Ascending aorta (tissue), 2 donors: ENCODE results near the gene DAO. TPM values are rescaled to one million over a fixed set of nuclear protein-coding genes. Genes with fewer than 3 reads are reported as not detected.

Experiments
- DNase-seq, 2 donors: peaks; one replicate each; pipeline ENCODE4 v3.0.0-alpha.2; 2019; ENCODE audit warnings: low spot score in 2 of 2
- H3K27ac ChIP-seq, 2 donors: fragments of 200-600 bp; sonication (generic); one replicate each; pipeline ENCODE4 v1.5.1; 2016 to 2017; ENCODE audit warnings: mild to moderate bottlenecking in 1 of 2
- H3K27me3 ChIP-seq: fragments of 200-600 bp; sonication (generic); one replicate; pipeline ENCODE4 v1.5.1; 2017
- H3K36me3 ChIP-seq, 2 donors: fragments of 200-600 bp; sonication (generic); one replicate each; pipeline ENCODE4 v1.5.1; 2016
- H3K4me1 ChIP-seq, 2 donors: fragments of 200-600 bp; sonication (generic); one replicate each; pipeline ENCODE4 v1.5.1; 2016 to 2017; ENCODE audit warnings: mild to moderate bottlenecking in 1 of 2
- H3K4me3 ChIP-seq, 2 donors: fragments of 200-600 bp; sonication (generic); one replicate each; pipeline ENCODE4 v1.5.1; 2016 to 2017; ENCODE audit warnings: mild to moderate bottlenecking in 1 of 2
- H3K9me3 ChIP-seq, 2 donors: fragments of 200-600 bp; sonication (generic); one replicate each; pipeline ENCODE4 v1.5.1; 2016
- CTCF ChIP-seq, 3 experiments: fragments of 200-600 bp in 2 of 3; fragments of 450-650 bp in 1 of 3; sonication (generic) in 2 of 3; IDR thresholded peaks; one replicate each; pipeline ENCODE4 v1.5.1; 2016 to 2019; ENCODE audit warnings: antibody characterized with exemption in 3 of 3, mild to moderate bottlenecking in 1 of 3, moderate library complexity in 1 of 3
- intact Hi-C: fragments of 100-400 bp; cut with DNase I; formaldehyde crosslinking; loops from one replicate; pipeline ENCODE4 v1.15.1; 2023
- total RNA-seq: library from RNA; depleted of rRNA; stranded (reverse); fragments of >200 nt; gene quantifications from one replicate; pipeline ENCODE4 v1.1.0, GENCODE V29; 2016

The DAO gene
- total RNA-seq, 1 donor from 2014 or later = not detected

- Histone ChIP-seq H3K27ac (no peak overlapping the region), H3K9me3 (no peaks in the 10 kb centered on the region), H3K27me3 (no peaks in the 10 kb centered on the region), H3K36me3 (no peaks in the 10 kb centered on the region), H3K4me1 (no peaks in the 10 kb centered on the region), H3K4me3 (no peak overlapping the region)
- no peak for DNase-seq
- intact Hi-C loops = no loop called here
- TF ChIP-seq CTCF (IDR thresholded peaks at IDR 0.05) = no peak
Measured at GRCh38 chr12:108896336-108896735, 16.4 kb downstream of the DAO start.

- Histone ChIP-seq H3K9me3 (no peaks in the 10 kb centered on the region), H3K4me3 (no peak overlapping the region), H3K27ac (no peak overlapping the region), H3K36me3 (no peaks in the 10 kb centered on the region), H3K27me3 (no peaks in the 10 kb centered on the region), H3K4me1 (no peaks in the 10 kb centered on the region)
- DNase-seq = no peak
- intact Hi-C loops = no loop called here
- no peak for TF ChIP-seq CTCF (IDR thresholded peaks at IDR 0.05)
Measured at GRCh38 chr12:108896817-108897216, 16.9 kb downstream of the DAO start.

GRCh38 chr12:108899145-108899544, 19.3 kb downstream of the DAO start:
- Histone ChIP-seq H3K4me3 (no peak overlapping the region), H3K9me3 (no peaks in the 10 kb centered on the region), H3K4me1 (no peaks in the 10 kb centered on the region), H3K27ac (no peak overlapping the region), H3K36me3 (no peaks in the 10 kb centered on the region), H3K27me3 (no peaks in the 10 kb centered on the region)
- intact Hi-C loops = no loop called here
- DNase-seq = no peak
- no peak for TF ChIP-seq CTCF (IDR thresholded peaks at IDR 0.05)

GRCh38 chr12:108905725-108906124, 25.8 kb downstream of the DAO start:
- no peak overlapping the region for H3K4me3 ChIP-seq
- intact Hi-C loops = no loop called here
- H3K27me3 ChIP-seq = no peaks in the 10 kb centered on the region
- no peak for DNase-seq
- TF ChIP-seq CTCF (IDR thresholded peaks at IDR 0.05) = no peak
- H3K4me1 ChIP-seq = no peaks in the 10 kb centered on the region
- H3K27ac ChIP-seq = no peak overlapping the region
- H3K36me3 ChIP-seq = no peaks in the 10 kb centered on the region
- H3K9me3 ChIP-seq = no peaks in the 10 kb centered on the region

GRCh38 chr12:108906971-108907370, 27.1 kb downstream of the DAO start:
- DNase-seq = no peak
- intact Hi-C loops = no loop called here
- H3K36me3 ChIP-seq = no peaks in the 10 kb centered on the region
- TF ChIP-seq CTCF (IDR thresholded peaks at IDR 0.05) = no peak
- no peaks in the 10 kb centered on the region for H3K9me3 ChIP-seq
- H3K27ac ChIP-seq = no peak overlapping the region
- H3K27me3 ChIP-seq = no peaks in the 10 kb centered on the region
- H3K4me3 ChIP-seq = no peak overlapping the region
- no peaks in the 10 kb centered on the region for H3K4me1 ChIP-seq

GRCh38 chr12:108907839-108908351, 28.0 kb downstream of the DAO start:
- Histone ChIP-seq H3K27ac (no peak overlapping the region), H3K9me3 (no peaks in the 10 kb centered on the region), H3K36me3 (no peaks in the 10 kb centered on the region), H3K4me1 (no peaks in the 10 kb centered on the region), H3K27me3 (no peaks in the 10 kb centered on the region), H3K4me3 (no peak overlapping the region)
- no peak for DNase-seq
- intact Hi-C loops = no loop called here
- no peak for TF ChIP-seq CTCF (IDR thresholded peaks at IDR 0.05)
